ENCODE results near the gene HERC3. TPM values are rescaled to one million over a fixed set of nuclear protein-coding genes. Genes with fewer than 3 reads are reported as not detected.

Gene HERC3
- total RNA-seq, 4 donors from 2014 or later: 45.0 to 60.7 (median 51.9) TPM

GRCh38 chr4:88720451-88721428 is 128.5 kb downstream of the HERC3 start:
- Histone ChIP-seq H3K4me3 (no peak overlapping the region), H3K27ac (peak overlapping the region in 3 of 4 donors; percentile 29 to 59 (median 50)), H3K27me3 (no peaks in the 10 kb centered on the region), H3K4me1 (peaks cover 0 to 56% (median 0%) of the 10 kb centered on the region in 3 donors), H3K36me3 (peaks cover 0 to 85% of the 10 kb centered on the region in 2 donors), H3K9me3 (peaks cover 0 to 16% (median 3%) of the 10 kb centered on the region in 3 donors)
- no peak for ATAC-seq
- TF ChIP-seq EP300 (IDR thresholded peaks at IDR 0.05) (no peak), CTCF (IDR thresholded peaks at IDR 0.05) (no peak), POLR2A (IDR thresholded peaks at IDR 0.05) (no peak), POLR2AphosphoS5 (IDR thresholded peaks at IDR 0.05) (no peak)
- 44 to 67% methylated on average over 5 to 8 of the region's 10 CpGs for WGBS, 2 donors (ENCODE audit: low coverage in 1 of 2)

- 68 to 77% methylated on average over 4 to 7 of the region's 10 CpGs for WGBS, 2 donors (ENCODE audit: low coverage in 1 of 2)
- peaks cover 0 to 81% of the 10 kb centered on the region in 2 donors for H3K36me3 ChIP-seq
- TF ChIP-seq CTCF (IDR thresholded peaks at IDR 0.05): no peak
- no peak for TF ChIP-seq POLR2A (IDR thresholded peaks at IDR 0.05)
- no peak for TF ChIP-seq EP300 (IDR thresholded peaks at IDR 0.05)
- no peak for TF ChIP-seq POLR2AphosphoS5 (IDR thresholded peaks at IDR 0.05)
- no peaks in the 10 kb centered on the region for H3K27me3 ChIP-seq
- peaks cover 0 to 9% (median 2%) of the 10 kb centered on the region in 3 donors for H3K9me3 ChIP-seq
- no peak for ATAC-seq
- peaks cover 0 to 71% (median 0%) of the 10 kb centered on the region in 3 donors for H3K4me1 ChIP-seq
- H3K27ac ChIP-seq: peak overlapping the region in 2 of 4 donors; percentile 14 to 59
- H3K4me3 ChIP-seq: no peak overlapping the region
These were observed 130.0 kb downstream of the HERC3 start for GRCh38 chr4:88722276-88722780.

GRCh38 chr4:88722828-88723227 is 130.5 kb downstream of the HERC3 start:
- peak overlapping the region in 3 of 4 donors; percentile 16 to 39 (median 35) for H3K27ac ChIP-seq
- 37% methylated on average over 2 of the region's 2 CpGs; no CpG with 5 or more reads in 1 of the 2 donors for WGBS, 2 donors (ENCODE audit: low coverage in 1 of 2)
- no peaks in the 10 kb centered on the region for H3K27me3 ChIP-seq
- no peak overlapping the region for H3K4me3 ChIP-seq
- peaks cover 0 to 4% (median 0%) of the 10 kb centered on the region in 3 donors for H3K9me3 ChIP-seq
- peak; percentile 44 for ATAC-seq
- H3K4me1 ChIP-seq: peaks cover 0 to 76% (median 0%) of the 10 kb centered on the region in 3 donors
- TF ChIP-seq CTCF (IDR thresholded peaks at IDR 0.05) (no peak), POLR2A (IDR thresholded peaks at IDR 0.05) (no peak), POLR2AphosphoS5 (IDR thresholded peaks at IDR 0.05) (no peak), EP300 (IDR thresholded peaks at IDR 0.05) (no peak)
- peaks cover 0 to 81% of the 10 kb centered on the region in 2 donors for H3K36me3 ChIP-seq

- no peak for ATAC-seq
- TF ChIP-seq POLR2AphosphoS5 (IDR thresholded peaks at IDR 0.05) (no peak), EP300 (IDR thresholded peaks at IDR 0.05) (no peak), CTCF (IDR thresholded peaks at IDR 0.05) (no peak), POLR2A (IDR thresholded peaks at IDR 0.05) (no peak)
- no peak overlapping the region for H3K4me3 ChIP-seq
These were observed 132.1 kb downstream of the HERC3 start for GRCh38 chr4:88724406-88724805.

More at GRCh38 chr4:88724406-88724805, 132.1 kb downstream of the HERC3 start:
- no peaks in the 10 kb centered on the region for H3K9me3 ChIP-seq
- H3K27ac ChIP-seq: peak overlapping the region in 1 of 4 donors; percentile 20
- H3K36me3 ChIP-seq: peaks cover 0 to 80% of the 10 kb centered on the region in 2 donors
- WGBS, 2 donors (ENCODE audit: low coverage in 1 of 2): 67 to 68% methylated on average over 2 of the region's 2 CpGs
- no peaks in the 10 kb centered on the region for H3K27me3 ChIP-seq
- H3K4me1 ChIP-seq: peaks cover 0 to 83% (median 0%) of the 10 kb centered on the region in 3 donors

All from gastroesophageal sphincter (tissue), 4 donors.